ENCODE data around the gene NCKIPSD. TPM values are rescaled to one million over a fixed set of nuclear protein-coding genes. Genes with fewer than 3 reads are reported as not detected.

Gene NCKIPSD
- total RNA-seq, 5 donors from 2014 or later (not counting 1 experiment from before 2014, with no cell fraction given): 17.4 to 23.4 (median 20.4) TPM

- Histone ChIP-seq H3K27ac (ENCODE audit: low read length) (no peak overlapping the region), H3K27me3 (replicated peaks in 1 of 2; ENCODE audit: control insufficient read depth in 2 of 2, extremely low read depth in 1 of 2, insufficient read depth in 2 of 2, low read length in 1 of 2) (no peaks in the 10 kb centered on the region), H3K4me1 (ENCODE audit: control insufficient read depth in 1 of 2, extremely low read depth in 1 of 2, insufficient read depth in 2 of 2, low read length in 2 of 2) (peaks cover 0 to 25% of the 10 kb centered on the region in 2 experiments), H3K4me3 (ENCODE audit: control insufficient read depth in 1 of 2, extremely low read depth in 1 of 2, low read length in 1 of 2) (no peak overlapping the region), H3K36me3 (ENCODE audit: control insufficient read depth in 2 of 2, extremely low read depth in 1 of 2, insufficient read depth in 1 of 2, low read length in 1 of 2) (peaks cover 17 to 74% of the 10 kb centered on the region in 2 donors), H3K9me3 (no peaks in the 10 kb centered on the region)
- ATAC-seq (replicated peaks in 1 of 4) (no peak), DNase-seq (no peak)
- ChIA-PET POLR2A (no interaction called here), CTCF (no interaction called here)
- H3K36me3 Mint-ChIP-seq: peaks cover 31% of the 10 kb centered on the region
- H3K4me1 Mint-ChIP-seq: peaks cover 11 to 25% (median 13%) of the 10 kb centered on the region in 3 donors
- WGBS (ENCODE audit: insufficient coverage): 85% methylated on average over 2 of the region's 8 CpGs
- H3K27me3 Mint-ChIP-seq: no peaks in the 10 kb centered on the region
- no peak overlapping the region for H3K4me3 Mint-ChIP-seq
- H3K27ac Mint-ChIP-seq: no peak overlapping the region
- H3K9me3 Mint-ChIP-seq: no peaks in the 10 kb centered on the region
These were observed 8.1 kb upstream of the NCKIPSD start for GRCh38 chr3:48693826-48694225.

- H3K27me3 ChIP-seq (replicated peaks in 1 of 2; ENCODE audit: control insufficient read depth in 2 of 2, extremely low read depth in 1 of 2, insufficient read depth in 2 of 2, low read length in 1 of 2): no peaks in the 10 kb centered on the region
- ATAC-seq (replicated peaks in 1 of 4) (no peak), DNase-seq (no peak)
- H3K27ac Mint-ChIP-seq: no peak overlapping the region
- no peak overlapping the region for H3K4me3 Mint-ChIP-seq
- no peaks in the 10 kb centered on the region for H3K9me3 ChIP-seq
- no peaks in the 10 kb centered on the region for H3K27me3 Mint-ChIP-seq
- H3K4me3 ChIP-seq (ENCODE audit: control insufficient read depth in 1 of 2, extremely low read depth in 1 of 2, low read length in 1 of 2): no peak overlapping the region
- H3K4me1 Mint-ChIP-seq: peaks cover 8 to 16% (median 11%) of the 10 kb centered on the region in 3 donors
- peaks cover 10 to 76% of the 10 kb centered on the region in 2 donors for H3K36me3 ChIP-seq (ENCODE audit: control insufficient read depth in 2 of 2, extremely low read depth in 1 of 2, insufficient read depth in 1 of 2, low read length in 1 of 2)
- ChIA-PET CTCF (no interaction called here), POLR2A (no interaction called here)
- H3K9me3 Mint-ChIP-seq: no peaks in the 10 kb centered on the region
- peaks cover 42% of the 10 kb centered on the region for H3K36me3 Mint-ChIP-seq
- peaks cover 0 to 18% of the 10 kb centered on the region in 2 experiments for H3K4me1 ChIP-seq (ENCODE audit: control insufficient read depth in 1 of 2, extremely low read depth in 1 of 2, insufficient read depth in 2 of 2, low read length in 2 of 2)
- H3K27ac ChIP-seq (ENCODE audit: low read length): no peak overlapping the region
These were observed 6.8 kb upstream of the NCKIPSD start for GRCh38 chr3:48692551-48692950.

- Mint-ChIP-seq H3K4me1 (peaks cover 8 to 15% (median 11%) of the 10 kb centered on the region in 3 donors), H3K27ac (peak overlapping the region in 1 of 2 donors; percentile 50), H3K27me3 (no peaks in the 10 kb centered on the region), H3K36me3 (peaks cover 36% of the 10 kb centered on the region), H3K4me3 (no peak overlapping the region), H3K9me3 (no peaks in the 10 kb centered on the region)
- no peak overlapping the region for H3K4me3 ChIP-seq (ENCODE audit: control insufficient read depth in 1 of 2, extremely low read depth in 1 of 2, low read length in 1 of 2)
- H3K4me1 ChIP-seq (ENCODE audit: control insufficient read depth in 1 of 2, extremely low read depth in 1 of 2, insufficient read depth in 2 of 2, low read length in 2 of 2): peaks cover 0 to 20% of the 10 kb centered on the region in 2 experiments
- no peak for ATAC-seq (replicated peaks in 1 of 4)
- ChIA-PET CTCF (interaction anchor here in 1 of 2 donors (0.6 kb wide), 1 partner anchor 1516 kb away, joined by 4 read pairs; no protein-coding TSS in a partner anchor), POLR2A (interaction anchor here in 1 of 2 donors (0.6 kb wide), 1 partner anchor 603 kb away, joined by 3 read pairs; no protein-coding TSS in a partner anchor)
- H3K9me3 ChIP-seq: no peaks in the 10 kb centered on the region
- no peaks in the 10 kb centered on the region for H3K27me3 ChIP-seq (replicated peaks in 1 of 2; ENCODE audit: control insufficient read depth in 2 of 2, extremely low read depth in 1 of 2, insufficient read depth in 2 of 2, low read length in 1 of 2)
- no peak for DNase-seq
- H3K27ac ChIP-seq (ENCODE audit: low read length): no peak overlapping the region
- no CpG with 5 or more reads among the region's 2 CpGs for WGBS (ENCODE audit: insufficient coverage)
- peaks cover 10 to 80% of the 10 kb centered on the region in 2 donors for H3K36me3 ChIP-seq (ENCODE audit: control insufficient read depth in 2 of 2, extremely low read depth in 1 of 2, insufficient read depth in 1 of 2, low read length in 1 of 2)
These were observed 5.2 kb upstream of the NCKIPSD start for GRCh38 chr3:48690846-48691458.

- peaks cover 4 to 22% of the 10 kb centered on the region in 2 experiments for H3K4me1 ChIP-seq (ENCODE audit: control insufficient read depth in 1 of 2, extremely low read depth in 1 of 2, insufficient read depth in 2 of 2, low read length in 2 of 2)
- no peaks in the 10 kb centered on the region for H3K27me3 ChIP-seq (replicated peaks in 1 of 2; ENCODE audit: control insufficient read depth in 2 of 2, extremely low read depth in 1 of 2, insufficient read depth in 2 of 2, low read length in 1 of 2)
- POLR2A ChIA-PET: no interaction called here
- Mint-ChIP-seq H3K9me3 (no peaks in the 10 kb centered on the region), H3K27ac (no peak overlapping the region), H3K4me1 (peaks cover 12 to 25% (median 18%) of the 10 kb centered on the region in 3 donors), H3K27me3 (no peaks in the 10 kb centered on the region), H3K4me3 (no peak overlapping the region), H3K36me3 (peaks cover 33% of the 10 kb centered on the region)
- ATAC-seq (replicated peaks in 1 of 4) (no peak), DNase-seq (no peak)
- no peak overlapping the region for H3K27ac ChIP-seq (ENCODE audit: low read length)
- 100% methylated on average over 1 of the region's 5 CpGs for WGBS (ENCODE audit: insufficient coverage)
- peaks cover 0 to 68% of the 10 kb centered on the region in 2 donors for H3K36me3 ChIP-seq (ENCODE audit: control insufficient read depth in 2 of 2, extremely low read depth in 1 of 2, insufficient read depth in 1 of 2, low read length in 1 of 2)
- no peaks in the 10 kb centered on the region for H3K9me3 ChIP-seq
- CTCF ChIA-PET: no interaction called here
- no peak overlapping the region for H3K4me3 ChIP-seq (ENCODE audit: control insufficient read depth in 1 of 2, extremely low read depth in 1 of 2, low read length in 1 of 2)
These were observed 3.7 kb upstream of the NCKIPSD start for GRCh38 chr3:48689384-48689783.

GRCh38 chr3:48688737-48689075 lies 3.0 kb upstream of the NCKIPSD start:
- DNase-seq (no peak), ATAC-seq (replicated peaks in 1 of 4) (no peak)
- peaks cover 0 to 61% of the 10 kb centered on the region in 2 donors for H3K36me3 ChIP-seq (ENCODE audit: control insufficient read depth in 2 of 2, extremely low read depth in 1 of 2, insufficient read depth in 1 of 2, low read length in 1 of 2)
- H3K4me1 Mint-ChIP-seq: peaks cover 17 to 32% (median 23%) of the 10 kb centered on the region in 3 donors
- H3K27me3 ChIP-seq (replicated peaks in 1 of 2; ENCODE audit: control insufficient read depth in 2 of 2, extremely low read depth in 1 of 2, insufficient read depth in 2 of 2, low read length in 1 of 2): no peaks in the 10 kb centered on the region
- H3K9me3 Mint-ChIP-seq: no peaks in the 10 kb centered on the region
- no peak overlapping the region for H3K27ac ChIP-seq (ENCODE audit: low read length)
- CTCF ChIA-PET: interaction anchor here in 1 of 2 donors (0.6 kb wide), 1 partner anchor 124 kb away, joined by 3 read pairs; no protein-coding TSS in a partner anchor
- POLR2A ChIA-PET: no interaction called here
- no peak overlapping the region for H3K4me3 Mint-ChIP-seq
- H3K27ac Mint-ChIP-seq: no peak overlapping the region
- H3K4me1 ChIP-seq (ENCODE audit: control insufficient read depth in 1 of 2, extremely low read depth in 1 of 2, insufficient read depth in 2 of 2, low read length in 2 of 2): peaks cover 4 to 26% of the 10 kb centered on the region in 2 experiments
- no peaks in the 10 kb centered on the region for H3K27me3 Mint-ChIP-seq
- no peaks in the 10 kb centered on the region for H3K9me3 ChIP-seq
- peaks cover 33% of the 10 kb centered on the region for H3K36me3 Mint-ChIP-seq
- no CpG with 5 or more reads among the region's 3 CpGs for WGBS (ENCODE audit: insufficient coverage)
- no peak overlapping the region for H3K4me3 ChIP-seq (ENCODE audit: control insufficient read depth in 1 of 2, extremely low read depth in 1 of 2, low read length in 1 of 2)

GRCh38 chr3:48688032-48688736 lies 2.5 kb upstream of the NCKIPSD start:
- ATAC-seq (replicated peaks in 1 of 4) (no peak), DNase-seq (no peak)
- Mint-ChIP-seq H3K27ac (peak overlapping the region in 1 of 2 donors; percentile 39), H3K9me3 (no peaks in the 10 kb centered on the region), H3K4me3 (no peak overlapping the region), H3K4me1 (peaks cover 20 to 33% (median 27%) of the 10 kb centered on the region in 3 donors), H3K36me3 (peaks cover 30% of the 10 kb centered on the region), H3K27me3 (no peaks in the 10 kb centered on the region)
- Histone ChIP-seq H3K9me3 (no peaks in the 10 kb centered on the region), H3K27ac (ENCODE audit: low read length) (no peak overlapping the region), H3K4me3 (ENCODE audit: control insufficient read depth in 1 of 2, extremely low read depth in 1 of 2, low read length in 1 of 2) (no peak overlapping the region), H3K36me3 (ENCODE audit: control insufficient read depth in 2 of 2, extremely low read depth in 1 of 2, insufficient read depth in 1 of 2, low read length in 1 of 2) (peaks cover 0 to 56% of the 10 kb centered on the region in 2 donors), H3K27me3 (replicated peaks in 1 of 2; ENCODE audit: control insufficient read depth in 2 of 2, extremely low read depth in 1 of 2, insufficient read depth in 2 of 2, low read length in 1 of 2) (no peaks in the 10 kb centered on the region), H3K4me1 (ENCODE audit: control insufficient read depth in 1 of 2, extremely low read depth in 1 of 2, insufficient read depth in 2 of 2, low read length in 2 of 2) (peaks cover 4 to 30% of the 10 kb centered on the region in 2 experiments)
- ChIA-PET POLR2A (no interaction called here), CTCF (interaction anchor here (0.5 to 0.6 kb wide), 3 partner anchors 27 to 287 kb away, joined by 3 to 4 read pairs (median 3); no protein-coding TSS in a partner anchor)
- WGBS (ENCODE audit: insufficient coverage): 94% methylated on average over 17 of the region's 18 CpGs

All from T-cell (primary cell).